Peyer's patch (tissue), 4 donors: ENCODE measurements around the gene EFCAB8. TPM values are rescaled to one million over a fixed set of nuclear protein-coding genes. Genes with fewer than 3 reads are reported as not detected.

ENCODE experiments used
- DNase-seq, 3 donors: peaks; one replicate each; pipeline ENCODE4 v3.0.0-alpha.2; 2017 to 2019
- H3K27ac ChIP-seq, 4 donors: fragments of 200-600 bp; sonication (generic); one replicate each; pipeline ENCODE4 v1.5.1; 2016 to 2019
- H3K27me3 ChIP-seq, 2 donors: fragments of 200-600 bp; sonication (generic); one replicate each; pipeline ENCODE4 v1.5.1; 2019
- H3K36me3 ChIP-seq, 3 donors: fragments of 200-600 bp; sonication (generic); one replicate each; pipeline ENCODE4 v1.5.1; 2016 to 2019
- H3K4me1 ChIP-seq, 4 donors: fragments of 200-600 bp; sonication (generic); one replicate each; pipeline ENCODE4 v1.5.1; 2016 to 2019
- H3K4me3 ChIP-seq, 4 donors: fragments of 200-600 bp; sonication (generic); 1 replicate in 3 of 4; 2 replicates in 1 of 4; pipeline ENCODE4 v1.5.1; 2016 to 2019; ENCODE audit warnings: mild to moderate bottlenecking in 1 of 4
- H3K9me3 ChIP-seq, 4 donors: fragments of 200-600 bp; sonication (generic); one replicate each; pipeline ENCODE4 v1.5.1; 2016 to 2019; ENCODE audit warnings: mild to moderate bottlenecking in 1 of 4
- POLR2A ChIP-seq, 2 donors: fragments of 450-650 bp; IDR thresholded peaks; one replicate each; pipeline ENCODE4 v1.5.1; 2017; ENCODE audit warnings: antibody characterized with exemption in 2 of 2, mild to moderate bottlenecking in 2 of 2, moderate library complexity in 2 of 2
- total RNA-seq, 4 donors: library from RNA; depleted of rRNA; stranded (reverse); fragments of >200 nt; gene quantifications; one replicate each; pipeline ENCODE4 v1.1.0, GENCODE V29; 2016
- TF ChIP-seq, protein P1 (sequence below), 6 experiments: fragments of 450-650 bp in 4 of 6; fragments of 200-600 bp in 2 of 6; sonication (generic) in 1 of 6; IDR thresholded peaks; one replicate each; pipeline ENCODE4 v1.5.1; 2017 to 2019; ENCODE audit warnings: antibody characterized with exemption in 6 of 6, mild to moderate bottlenecking in 3 of 6, moderate library complexity in 1 of 6

The EFCAB8 gene
- total RNA-seq, 4 donors from 2014 or later = 0.83 TPM; not detected in 3

DNA sequence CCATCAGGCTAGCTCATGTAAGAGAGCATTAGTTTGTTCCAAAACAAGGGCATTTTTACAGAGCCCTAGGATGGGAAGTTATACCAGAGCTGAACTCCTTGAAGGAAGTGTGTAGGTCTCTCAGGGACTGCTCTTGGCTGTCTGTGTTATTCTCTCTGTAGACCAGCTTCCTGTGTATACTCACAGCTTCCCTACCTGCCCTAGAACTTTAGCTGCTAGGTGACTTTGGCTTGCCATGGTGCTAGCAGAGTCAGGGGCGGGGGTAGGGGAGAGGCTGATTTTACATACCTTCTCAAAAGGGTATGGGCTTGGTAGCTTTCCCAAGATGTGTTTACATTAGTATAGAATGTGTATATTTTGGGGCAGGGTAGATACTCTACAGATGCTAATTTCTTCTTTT lies 21.6 kb upstream of the EFCAB8 start:
- Histone ChIP-seq H3K27me3 (no peaks in the 10 kb centered on the region), H3K27ac (no peak overlapping the region), H3K9me3 (no peaks in the 10 kb centered on the region), H3K4me1 (no peaks in the 10 kb centered on the region), H3K36me3 (peaks cover 0 to 85% (median 0%) of the 10 kb centered on the region in 3 donors), H3K4me3 (no peak overlapping the region)
- DNase-seq = no peak
- no peak for TF ChIP-seq POLR2A (IDR thresholded peaks at IDR 0.05)
- TF ChIP-seq, protein P1, sequence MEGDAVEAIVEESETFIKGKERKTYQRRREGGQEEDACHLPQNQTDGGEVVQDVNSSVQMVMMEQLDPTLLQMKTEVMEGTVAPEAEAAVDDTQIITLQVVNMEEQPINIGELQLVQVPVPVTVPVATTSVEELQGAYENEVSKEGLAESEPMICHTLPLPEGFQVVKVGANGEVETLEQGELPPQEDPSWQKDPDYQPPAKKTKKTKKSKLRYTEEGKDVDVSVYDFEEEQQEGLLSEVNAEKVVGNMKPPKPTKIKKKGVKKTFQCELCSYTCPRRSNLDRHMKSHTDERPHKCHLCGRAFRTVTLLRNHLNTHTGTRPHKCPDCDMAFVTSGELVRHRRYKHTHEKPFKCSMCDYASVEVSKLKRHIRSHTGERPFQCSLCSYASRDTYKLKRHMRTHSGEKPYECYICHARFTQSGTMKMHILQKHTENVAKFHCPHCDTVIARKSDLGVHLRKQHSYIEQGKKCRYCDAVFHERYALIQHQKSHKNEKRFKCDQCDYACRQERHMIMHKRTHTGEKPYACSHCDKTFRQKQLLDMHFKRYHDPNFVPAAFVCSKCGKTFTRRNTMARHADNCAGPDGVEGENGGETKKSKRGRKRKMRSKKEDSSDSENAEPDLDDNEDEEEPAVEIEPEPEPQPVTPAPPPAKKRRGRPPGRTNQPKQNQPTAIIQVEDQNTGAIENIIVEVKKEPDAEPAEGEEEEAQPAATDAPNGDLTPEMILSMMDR (IDR thresholded peaks at IDR 0.05) = no peak

- no peak overlapping the region for H3K27ac ChIP-seq
- no peak for TF ChIP-seq POLR2A (IDR thresholded peaks at IDR 0.05)
- TF ChIP-seq, protein P1 (IDR thresholded peaks at IDR 0.05) = no peak
Measured at GRCh38 chr20:32839227-32839981, 19.3 kb upstream of the EFCAB8 start.

GRCh38 chr20:32839982-32840285 lies 18.8 kb upstream of the EFCAB8 start:
- DNase-seq = no peak
- TF ChIP-seq, protein P1 (IDR thresholded peaks at IDR 0.05) = no peak
- no peak for TF ChIP-seq POLR2A (IDR thresholded peaks at IDR 0.05)
- H3K27ac ChIP-seq = no peak overlapping the region
- no peak overlapping the region for H3K4me3 ChIP-seq
- no peaks in the 10 kb centered on the region for H3K27me3 ChIP-seq
- no peaks in the 10 kb centered on the region for H3K9me3 ChIP-seq
- H3K4me1 ChIP-seq = no peaks in the 10 kb centered on the region
- peaks cover 0 to 85% (median 0%) of the 10 kb centered on the region in 3 donors for H3K36me3 ChIP-seq

More at GRCh38 chr20:32839227-32839981, 19.3 kb upstream of the EFCAB8 start:
- Histone ChIP-seq H3K27me3 (no peaks in the 10 kb centered on the region), H3K4me1 (no peaks in the 10 kb centered on the region), H3K9me3 (no peaks in the 10 kb centered on the region), H3K4me3 (no peak overlapping the region), H3K36me3 (peaks cover 0 to 83% (median 0%) of the 10 kb centered on the region in 3 donors)
- DNase-seq = no peak

GRCh38 chr20:32841174-32841573 lies 17.5 kb upstream of the EFCAB8 start:
- DNase-seq = no peak
- H3K4me1 ChIP-seq = no peaks in the 10 kb centered on the region
- TF ChIP-seq, protein P1 (IDR thresholded peaks at IDR 0.05) = no peak
- no peak for TF ChIP-seq POLR2A (IDR thresholded peaks at IDR 0.05)
- H3K9me3 ChIP-seq = no peaks in the 10 kb centered on the region
- no peak overlapping the region for H3K4me3 ChIP-seq
- no peak overlapping the region for H3K27ac ChIP-seq
- H3K27me3 ChIP-seq = no peaks in the 10 kb centered on the region
- peaks cover 0 to 77% (median 0%) of the 10 kb centered on the region in 3 donors for H3K36me3 ChIP-seq

DNA sequence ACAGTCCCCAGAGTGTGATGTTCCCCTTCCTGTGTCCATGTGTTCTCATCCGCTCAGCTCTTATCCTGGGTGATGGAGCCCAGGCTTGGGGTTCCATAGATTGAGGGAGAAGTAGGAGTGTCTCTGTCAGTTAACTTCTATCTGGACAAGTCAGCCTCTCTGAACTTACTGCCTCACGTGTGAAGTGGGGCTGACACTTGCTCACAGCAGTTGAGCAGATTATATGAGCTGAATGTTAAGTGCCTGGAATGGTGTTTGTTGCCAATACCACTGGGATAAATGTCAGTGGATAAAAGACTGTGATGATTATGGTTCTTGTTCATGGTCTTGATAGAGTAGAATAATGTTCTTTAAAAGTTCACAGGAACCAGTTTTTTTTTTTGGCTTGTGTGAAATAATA lies 17.1 kb upstream of the EFCAB8 start:
- no peaks in the 10 kb centered on the region for H3K9me3 ChIP-seq
- no peak for DNase-seq
- no peak overlapping the region for H3K4me3 ChIP-seq
- H3K4me1 ChIP-seq = no peaks in the 10 kb centered on the region
- H3K27me3 ChIP-seq = no peaks in the 10 kb centered on the region
- peaks cover 0 to 77% (median 0%) of the 10 kb centered on the region in 3 donors for H3K36me3 ChIP-seq
- TF ChIP-seq, protein P1 (IDR thresholded peaks at IDR 0.05) = no peak
- no peak for TF ChIP-seq POLR2A (IDR thresholded peaks at IDR 0.05)
- no peak overlapping the region for H3K27ac ChIP-seq
